Left lobe of liver (tissue), 2 donors: ENCODE results near the gene NFX1. TPM values are rescaled to one million over a fixed set of nuclear protein-coding genes. Genes with fewer than 3 reads are reported as not detected.
"Not testable (repeated sequence)": the region's sequence is repeated elsewhere in the genome, so short reads cannot be mapped to it uniquely, and the experiment has no call there.

ENCODE experiments used
- ATAC-seq: fragments of 200-7000 bp; cut with Tn5 transposase; one replicate; pipeline ENCODE4 v1.9.1; 2020; ENCODE audit warnings: mild to moderate bottlenecking, moderate library complexity
- DNase-seq: peaks from one replicate; pipeline ENCODE4 v3.0.0-alpha.2; 2020; ENCODE audit warnings: low spot score
- total RNA-seq: library from RNA; stranded (reverse); gene quantifications from one replicate; pipeline ENCODE4 v1.2.1, GENCODE V29; 2021
- donor health status: DM: no; HTN: no; CAD: no; lungs with moderate emphysema.
- donor health status: DM: no; HTN: yes; CAD: no.

Gene NFX1
- total RNA-seq, 1 donor from 2014 or later, result 24.3 TPM

DNA sequence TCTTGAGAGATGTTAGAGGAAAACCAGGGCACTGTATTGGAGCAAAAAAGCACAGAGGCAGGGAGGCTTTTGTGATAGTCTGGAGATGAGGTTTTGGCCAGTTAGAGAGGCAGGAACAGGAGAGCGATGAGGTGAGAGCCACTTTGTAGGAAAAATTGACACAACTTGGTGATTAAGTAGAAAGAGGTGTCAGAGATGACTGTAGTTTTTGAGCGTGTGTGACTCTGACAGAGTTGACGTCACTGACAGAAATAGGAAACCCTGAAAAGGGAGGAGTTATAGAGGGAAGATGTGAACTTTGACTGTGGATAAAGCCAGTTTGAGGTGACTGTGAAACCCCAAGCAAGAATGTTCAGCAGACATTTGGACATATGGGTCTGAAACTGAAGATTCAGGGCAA lies 15.7 kb downstream of the NFX1 start:
- DNase-seq (no peak), ATAC-seq (peak; percentile 73)

- ATAC-seq (no peak), DNase-seq (no peak)
These were observed 16.8 kb downstream of the NFX1 start for GRCh38 chr9:33307067-33307466.

- ATAC-seq, result no peak
- no peak for DNase-seq
These were observed 19.6 kb downstream of the NFX1 start for GRCh38 chr9:33309903-33310302.

GRCh38 chr9:33310748-33311147 lies 20.4 kb downstream of the NFX1 start:
- no peak for DNase-seq
- ATAC-seq, result no peak

GRCh38 chr9:33311953-33312352 lies 21.6 kb downstream of the NFX1 start:
- no peak for DNase-seq
- no peak for ATAC-seq

DNA sequence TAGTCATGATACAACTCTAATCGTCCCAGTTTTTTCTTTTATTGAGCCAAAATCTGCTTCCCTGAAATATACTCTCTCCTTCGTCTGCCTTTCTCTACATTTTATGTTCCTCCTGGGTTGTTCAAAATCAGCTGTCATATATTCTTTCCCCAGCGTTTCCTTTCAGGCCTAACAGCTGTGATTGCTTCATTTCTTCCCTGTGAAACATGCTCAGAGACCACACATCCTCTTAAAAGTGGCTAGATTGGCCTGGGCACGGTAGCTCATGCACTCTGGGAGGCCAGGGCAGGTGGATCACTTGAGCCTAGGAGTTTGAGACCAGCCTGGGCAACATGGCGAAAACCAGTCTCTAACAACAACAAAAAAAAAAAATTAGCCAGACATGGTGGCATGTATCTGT lies 25.1 kb downstream of the NFX1 start:
- ATAC-seq (no peak), DNase-seq (no peak)

DNA sequence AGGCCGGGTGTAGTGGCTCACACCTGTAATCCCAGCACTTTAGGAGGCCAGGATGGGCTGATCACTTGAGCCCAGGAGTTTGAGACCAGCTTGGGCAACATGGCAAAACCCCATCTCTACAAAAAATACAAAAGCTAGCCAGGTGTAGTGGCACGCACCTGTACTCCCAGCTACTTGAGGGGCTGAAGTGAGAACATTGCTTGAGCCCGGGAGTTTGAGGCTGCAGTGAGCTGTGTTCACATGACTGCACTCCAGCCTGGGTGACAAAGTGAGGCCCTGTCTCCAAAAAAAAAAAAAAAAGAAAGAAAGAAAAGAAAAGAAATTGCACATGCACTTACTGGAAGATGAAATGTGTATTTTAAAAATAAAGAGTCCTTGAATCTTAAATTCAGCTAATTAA lies 26.8 kb downstream of the NFX1 start:
- ATAC-seq, DNase-seq: not testable (repeated sequence)

GRCh38 chr9:33318225-33318624 lies 27.9 kb downstream of the NFX1 start:
- DNase-seq (no peak), ATAC-seq (no peak)

GRCh38 chr9:33318781-33319180 lies 28.5 kb downstream of the NFX1 start:
- ATAC-seq (no peak), DNase-seq (no peak)

DNA sequence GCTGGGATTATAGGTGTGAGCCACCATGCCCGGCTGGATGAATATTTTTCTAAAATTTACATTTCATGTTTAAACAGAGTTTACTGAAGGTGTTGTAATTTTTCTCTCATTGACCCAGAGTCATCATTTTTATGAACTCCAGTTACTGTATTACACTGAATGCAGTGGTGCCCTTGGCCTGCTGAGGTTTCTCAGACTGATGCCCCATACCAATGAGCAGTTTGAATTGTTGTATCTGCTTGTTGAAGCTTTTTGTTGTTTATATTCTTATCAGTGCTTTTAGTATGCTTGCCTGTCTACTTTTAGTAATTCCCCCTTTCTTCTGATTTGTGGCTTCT lies 29.9 kb downstream of the NFX1 start:
- DNase-seq (no peak), ATAC-seq (no peak)

DNA sequence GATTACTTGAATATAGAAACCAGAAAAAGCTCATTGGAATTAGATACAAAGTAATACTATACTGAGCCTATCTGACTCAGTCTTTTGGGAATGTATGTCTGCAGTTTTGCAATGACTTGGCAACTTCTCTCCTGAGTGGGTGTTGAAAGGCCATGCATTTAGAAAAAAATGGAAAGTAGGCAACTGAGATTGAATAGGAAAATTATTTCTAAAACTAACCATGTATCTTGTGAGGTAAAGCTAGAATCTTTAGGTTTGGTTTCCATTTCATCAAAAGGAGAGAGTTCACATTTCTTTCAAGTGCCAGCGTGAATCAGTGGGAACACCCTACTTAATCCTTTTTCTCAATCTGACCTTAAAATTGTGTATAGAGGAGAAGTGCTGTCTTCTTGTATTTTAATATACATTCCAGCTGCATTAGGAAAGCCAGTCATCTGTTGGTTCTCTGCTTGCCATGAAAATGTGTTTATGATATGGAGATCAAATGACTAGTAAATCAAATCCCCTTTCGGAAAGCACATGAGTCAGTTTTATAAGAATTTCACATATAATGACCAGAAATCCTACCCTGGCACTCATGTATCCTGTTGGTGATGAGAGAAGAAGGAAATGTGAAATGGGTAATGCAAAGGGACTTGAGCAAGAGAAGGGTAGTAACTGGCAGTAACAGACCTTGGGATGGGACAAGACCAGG lies 30.4 kb downstream of the NFX1 start:
- no peak for DNase-seq
- ATAC-seq, result no peak

DNA sequence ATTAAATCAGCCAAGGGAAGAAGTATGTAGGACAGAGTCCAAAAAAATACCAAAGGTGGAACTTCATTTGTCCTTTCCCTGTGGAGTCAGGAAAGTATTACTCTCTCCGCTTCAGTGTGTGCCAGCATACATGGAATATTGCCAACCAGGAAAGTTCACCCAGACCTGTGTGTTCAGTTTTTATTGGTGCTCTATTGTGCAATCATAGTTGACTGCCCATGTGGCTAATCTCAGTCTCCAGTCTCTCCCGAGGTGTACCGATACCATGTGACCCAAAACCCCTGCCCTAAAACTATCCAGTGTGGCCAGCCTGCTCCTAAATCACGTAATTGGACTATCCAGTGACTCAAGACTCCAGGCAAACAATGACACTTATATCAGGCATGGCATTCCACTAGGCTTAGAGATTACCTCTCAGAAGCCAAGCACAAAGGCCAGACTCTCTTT lies 38.8 kb downstream of the NFX1 start:
- ATAC-seq, result peak; percentile 93
- peak; percentile 87 for DNase-seq

- DNase-seq, result no peak
These were observed 39.7 kb downstream of the NFX1 start for GRCh38 chr9:33329979-33330378.

GRCh38 chr9:33331377-33331891 lies 41.1 kb downstream of the NFX1 start:
- DNase-seq, result no peak
- ATAC-seq, result no peak

More at GRCh38 chr9:33329979-33330378, 39.7 kb downstream of the NFX1 start:
- no peak for ATAC-seq

DNA sequence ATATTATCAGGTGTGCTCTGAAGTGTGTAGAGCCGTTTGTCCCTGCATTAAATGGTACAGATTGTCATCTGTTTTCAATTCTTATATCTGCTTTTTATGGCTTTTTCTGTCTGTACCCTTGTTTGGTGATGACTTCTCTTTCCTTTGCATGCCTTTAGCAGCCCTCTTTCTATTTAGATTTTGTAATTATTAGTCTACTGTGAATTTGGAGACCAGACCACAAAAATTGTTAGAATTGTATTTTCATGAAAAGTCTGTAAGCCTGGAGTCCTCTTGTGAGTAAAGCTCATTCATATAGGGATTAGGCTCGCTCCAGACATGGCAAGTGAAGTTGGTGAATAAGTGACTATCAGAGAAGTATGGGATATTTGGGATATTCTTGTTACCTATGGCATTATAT lies 41.7 kb downstream of the NFX1 start:
- ATAC-seq (no peak), DNase-seq (no peak)

DNA sequence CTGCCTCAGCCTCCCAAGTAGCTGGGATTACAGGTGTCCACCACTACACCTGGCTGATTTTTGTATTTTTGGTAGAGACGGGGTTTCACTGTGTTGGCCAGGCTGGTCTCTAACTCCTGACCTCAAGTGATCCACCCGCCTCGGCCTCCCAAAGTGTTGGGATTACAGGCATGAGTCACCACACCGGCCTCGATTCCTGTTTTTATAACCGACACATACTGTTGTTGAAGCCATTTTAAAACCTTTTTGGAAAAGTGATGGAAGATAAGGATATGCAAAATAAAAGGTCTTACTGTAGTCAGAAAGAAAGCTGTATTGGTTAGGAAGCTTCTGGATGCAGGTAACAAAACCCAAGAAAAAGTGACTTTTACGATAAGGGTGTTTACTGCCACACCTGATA lies 42.6 kb downstream of the NFX1 start:
- ATAC-seq, result not testable (repeated sequence)

DNA sequence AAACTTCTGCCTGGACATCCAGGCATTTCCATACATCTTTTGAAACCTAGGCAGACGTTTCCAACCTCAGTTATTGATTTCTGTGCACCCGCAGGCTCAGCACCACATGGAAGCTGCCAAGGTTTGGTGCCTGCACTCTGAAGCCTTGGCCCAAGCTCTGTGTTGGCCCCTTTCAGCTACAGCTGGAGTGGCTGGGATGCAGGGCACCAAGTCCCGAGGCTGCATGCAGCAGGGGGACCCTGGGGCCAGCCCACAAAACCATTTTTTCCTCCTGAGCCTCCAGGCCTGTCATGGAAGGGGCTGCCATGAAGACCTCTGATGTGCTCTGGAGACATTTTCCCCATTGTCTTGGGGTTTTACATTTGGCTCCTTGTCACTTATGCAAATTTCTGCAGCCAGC lies 49.9 kb downstream of the NFX1 start:
- ATAC-seq (peak; percentile 46), DNase-seq (no peak)

More for the DNA sequence above, 42.6 kb downstream of the NFX1 start:
- not testable (repeated sequence) for DNase-seq

GRCh38 chr9:33341182-33341581 lies 50.9 kb downstream of the NFX1 start:
- ATAC-seq (no peak), DNase-seq (no peak)

GRCh38 chr9:33344145-33344544 lies 53.8 kb downstream of the NFX1 start:
- DNase-seq (no peak), ATAC-seq (no peak)

DNA sequence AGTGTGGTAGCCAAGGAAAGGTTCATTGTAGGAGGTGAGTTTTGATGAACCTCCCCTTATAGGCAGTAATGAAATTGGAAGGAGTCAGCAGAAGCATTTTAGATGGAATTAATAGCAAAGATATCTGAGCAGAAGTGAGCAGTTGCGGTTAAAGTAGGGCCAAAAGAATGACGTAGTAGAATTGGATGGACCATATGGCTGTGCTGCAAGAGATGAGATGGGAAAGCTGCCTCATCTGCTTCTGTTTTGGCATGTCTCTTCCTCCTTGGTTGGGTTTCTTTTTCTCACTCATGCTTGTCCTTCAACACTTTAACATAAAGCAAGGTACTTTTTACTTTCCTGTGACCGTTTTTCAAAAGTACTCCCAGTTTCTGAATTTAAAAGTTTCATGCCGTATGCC lies 56.2 kb downstream of the NFX1 start:
- DNase-seq, result no peak
- ATAC-seq, result no peak

DNA sequence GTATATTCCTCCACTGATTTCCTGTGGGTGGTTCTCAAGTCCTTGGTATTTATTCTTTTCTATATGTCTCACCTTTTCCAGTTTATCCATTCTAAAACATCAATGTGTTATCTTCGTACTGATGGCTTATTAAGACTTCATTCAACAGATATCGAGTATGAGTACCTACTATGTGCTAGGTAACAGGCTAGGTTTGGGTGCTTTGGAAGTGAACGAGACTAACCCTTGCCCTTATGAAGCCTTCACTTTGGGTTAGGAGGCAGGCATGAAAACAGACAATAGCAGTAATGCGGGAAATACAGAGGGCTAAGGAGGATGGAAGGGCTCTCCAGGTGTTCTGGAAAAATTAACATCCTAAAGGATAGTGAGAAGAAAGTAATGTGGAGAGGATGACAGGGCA lies 58.7 kb downstream of the NFX1 start:
- DNase-seq (no peak), ATAC-seq (no peak)

- peak; percentile 27 for ATAC-seq
- no peak for DNase-seq
These were observed 59.4 kb downstream of the NFX1 start for GRCh38 chr9:33349743-33350142.

GRCh38 chr9:33350310-33350709 lies 60.0 kb downstream of the NFX1 start:
- no peak for DNase-seq

More at GRCh38 chr9:33350310-33350709, 60.0 kb downstream of the NFX1 start:
- ATAC-seq, result no peak
